HL-60 (cell line): ENCODE measurements around the gene SLC9A1.

Experiments
- DNase-seq, 2 experiments: peaks; one replicate each; pipeline ENCODE4 v3.0.0-alpha.2; 2010 to 2020; ENCODE audit warnings: low read depth in 1 of 2, low spot score in 1 of 2
- H3K27ac ChIP-seq: fragments of 250-450 bp; sonication (Bioruptor Pico); replicated peaks from 2 replicates; pipeline ENCODE4 v1.5.1; 2020; ENCODE audit warnings: mild to moderate bottlenecking, moderate library complexity
- H3K27me3 ChIP-seq: fragments of 250-450 bp; sonication (Bioruptor Pico); 2 replicates; pipeline ENCODE4 v1.5.1; 2021; ENCODE audit warnings: mild to moderate bottlenecking, moderate library complexity; ENCODE audit not compliant: insufficient read depth, poor library complexity, severe bottlenecking
- H3K4me3 ChIP-seq: replicated peaks from 2 replicates; pipeline ENCODE4 v1.5.1; 2011; ENCODE audit warnings: mild to moderate bottlenecking, control low read depth, low read length; ENCODE audit not compliant: insufficient read depth
- CTCF ChIP-seq: IDR thresholded peaks from one replicate; pipeline ENCODE4 v1.5.1; 2011; ENCODE audit warnings: low read length, control low read depth, inconsistent platforms; ENCODE audit not compliant: insufficient read depth
- GABPA ChIP-seq: IDR thresholded peaks from 2 replicates; pipeline ENCODE4 v1.6.1; 2012; ENCODE audit warnings: low read depth
- POLR2AphosphoS5 ChIP-seq: IDR thresholded peaks from 2 replicates; pipeline ENCODE4 v1.6.1; 2012; ENCODE audit warnings: low read depth
- REST ChIP-seq: IDR thresholded peaks from 2 replicates; pipeline ENCODE4 v1.6.1; 2012; ENCODE audit warnings: low read depth; ENCODE audit not compliant: insufficient replicate concordance
- SPI1 ChIP-seq: IDR thresholded peaks from 2 replicates; pipeline ENCODE4 v1.6.1; 2012; ENCODE audit warnings: low read depth, mild to moderate bottlenecking, borderline replicate concordance

Gene SLC9A1

GRCh38 chr1:27142464-27142863, 12.5 kb downstream of the SLC9A1 start:
- H3K27me3 ChIP-seq = no peaks in the 10 kb centered on the region
- TF ChIP-seq CTCF = no peak
- TF ChIP-seq POLR2AphosphoS5 = no peak
- TF ChIP-seq GABPA = no peak
- no peak for TF ChIP-seq SPI1
- no peak for TF ChIP-seq REST
- no peak for DNase-seq
- H3K27ac ChIP-seq = no peak overlapping the region
- H3K4me3 ChIP-seq = no peak overlapping the region

- TF ChIP-seq GABPA (no peak), REST (no peak), CTCF (no peak), SPI1 (no peak), POLR2AphosphoS5 (no peak)
- H3K27ac ChIP-seq = no peak overlapping the region
- no peak overlapping the region for H3K4me3 ChIP-seq
Measured at GRCh38 chr1:27141266-27142003, 13.5 kb downstream of the SLC9A1 start.

GRCh38 chr1:27139980-27140379, 14.9 kb downstream of the SLC9A1 start:
- Histone ChIP-seq H3K27me3 (no peaks in the 10 kb centered on the region), H3K4me3 (no peak overlapping the region), H3K27ac (no peak overlapping the region)
- TF ChIP-seq REST (no peak), GABPA (no peak), SPI1 (no peak), POLR2AphosphoS5 (no peak), CTCF (no peak)
- no peak for DNase-seq

More at GRCh38 chr1:27141266-27142003, 13.5 kb downstream of the SLC9A1 start:
- no peaks in the 10 kb centered on the region for H3K27me3 ChIP-seq
- DNase-seq = no peak
